ENCODE results near the gene MYO1H. TPM values are rescaled to one million over a fixed set of nuclear protein-coding genes. Genes with fewer than 3 reads are reported as not detected.

The MYO1H gene, protein sequence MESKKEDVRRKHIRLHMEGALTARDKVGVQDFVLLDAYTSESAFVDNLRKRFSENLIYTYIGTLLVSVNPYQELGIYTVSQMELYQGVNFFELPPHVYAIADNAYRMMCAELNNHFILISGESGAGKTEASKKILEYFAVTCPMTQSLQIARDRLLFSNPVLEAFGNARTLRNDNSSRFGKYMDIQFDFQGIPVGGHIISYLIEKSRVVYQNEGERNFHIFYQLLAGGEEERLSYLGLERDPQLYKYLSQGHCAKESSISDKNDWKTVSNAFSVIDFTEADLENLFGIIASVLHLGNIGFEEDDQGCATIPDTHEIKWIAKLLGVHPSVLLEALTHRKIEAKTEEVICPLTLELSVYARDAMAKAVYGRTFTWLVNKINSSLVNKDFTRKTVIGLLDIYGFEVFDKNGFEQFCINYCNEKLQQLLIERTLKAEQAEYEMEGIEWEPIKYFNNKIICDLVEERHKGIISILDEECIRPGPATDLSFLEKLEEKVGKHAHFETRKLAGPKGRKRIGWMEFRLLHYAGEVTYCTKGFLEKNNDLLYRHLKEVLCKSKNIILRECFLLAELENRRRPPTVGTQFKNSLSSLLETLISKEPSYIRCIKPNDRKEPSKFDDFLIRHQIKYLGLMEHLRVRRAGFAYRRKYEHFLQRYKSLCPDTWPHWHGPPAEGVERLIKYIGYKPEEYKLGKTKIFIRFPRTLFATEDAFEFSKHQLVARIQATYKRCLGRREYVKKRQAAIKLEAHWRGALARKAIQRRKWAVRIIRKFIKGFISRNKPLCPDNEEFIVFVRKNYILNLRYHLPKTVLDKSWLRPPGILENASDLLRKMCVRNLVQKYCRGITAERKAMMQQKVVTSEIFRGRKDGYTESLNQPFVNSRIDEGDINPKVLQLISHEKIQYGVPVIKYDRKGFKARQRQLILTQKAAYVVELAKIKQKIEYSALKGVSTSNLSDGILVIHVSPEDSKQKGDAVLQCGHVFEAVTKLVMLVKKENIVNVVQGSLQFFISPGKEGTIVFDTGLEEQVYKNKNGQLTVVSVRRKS
- total RNA-seq, result not detected in 2 replicates

GRCh38 chr12:109347589-109347988, at the start of gene MYO1H:
Gene MYO1H (plus strand): TSS chr12:109347900. CDS start chr12:109347961, 61 bp downstream.

DNA sequence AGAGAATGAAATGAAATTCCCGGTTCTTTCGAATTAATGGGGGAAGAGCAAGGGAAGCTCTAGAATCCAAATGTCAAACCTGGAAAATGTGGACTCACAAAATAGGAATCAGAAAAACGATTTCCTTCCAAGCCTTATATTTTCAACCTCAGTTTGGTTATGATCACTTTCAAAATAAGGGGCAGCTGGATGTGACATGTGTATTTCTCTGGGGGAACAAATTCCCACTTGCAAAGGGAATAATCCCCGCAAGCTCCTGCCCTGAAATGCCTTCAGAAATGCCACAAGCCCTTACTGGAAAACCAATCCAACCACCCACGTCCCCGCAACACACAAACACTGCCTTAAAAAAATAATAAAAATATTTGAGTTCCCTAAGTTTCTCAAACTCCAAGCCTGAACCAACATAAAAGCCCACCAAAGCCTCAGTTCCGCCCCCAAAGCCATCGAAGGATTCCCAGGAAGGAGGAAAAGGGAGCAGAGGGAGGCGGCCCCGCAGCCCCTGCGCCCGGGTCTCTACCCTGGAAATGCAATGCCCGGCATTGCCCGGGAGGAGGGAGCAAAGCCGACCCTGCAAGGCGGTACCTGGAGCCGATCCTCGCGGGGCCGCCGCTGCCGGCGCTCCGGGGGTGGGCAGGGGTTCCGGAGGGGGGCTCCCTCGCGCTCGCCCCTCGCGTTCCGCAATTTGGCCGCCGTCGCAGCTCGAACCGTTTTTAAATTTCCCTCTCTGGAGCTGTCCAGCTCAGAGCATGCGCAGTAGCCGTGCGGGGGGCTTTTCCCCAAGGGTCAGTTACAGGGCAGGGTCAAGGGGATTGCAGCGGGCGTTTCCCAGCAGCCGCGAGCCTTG, 38.9 kb upstream of the MYO1H start, which contains the start of gene FOXN4:
FOXN4 (minus strand) TSS at position 751 of the 847 bp plus-strand sequence. CDS start 963 bp downstream, outside the sequence.

GRCh38 chr12:109477185-109477962, 129.7 kb downstream of the MYO1H start, which contains the start of the genes KCTD10 and UBE3B:
Gene KCTD10 (minus strand): TSS chr12:109477300. CDS start chr12:109477262, 38 bp downstream.
Gene UBE3B (plus strand): TSS chr12:109477634. CDS start chr12:109483552, 5,918 bp downstream.

Other genes starting within 250 kb of the MYO1H start
- gene ACACB, start 231.3 kb upstream of the MYO1H start, total RNA-seq, result 4.7 and 7.3 TPM in 2 replicates
- not detected in 2 replicates for gene FOXN4, start 38.6 kb upstream of the MYO1H start, total RNA-seq
- gene KCTD10, start 129.4 kb downstream of the MYO1H start, total RNA-seq, result 52.8 and 55.6 TPM in 2 replicates
- 25.2 and 27.4 TPM in 2 replicates for gene UBE3B, start 129.7 kb downstream of the MYO1H start, total RNA-seq
- 25.6 and 30.3 TPM in 2 replicates for gene MMAB, start 225.6 kb downstream of the MYO1H start, total RNA-seq
- 8.5 and 12.6 TPM in 2 replicates for gene MVK, start 225.9 kb downstream of the MYO1H start, total RNA-seq